HCT116 (cell line): Measurements from ENCODE around the gene CLCN1. TPM values are rescaled to one million over a fixed set of nuclear protein-coding genes. Genes with fewer than 3 reads are reported as not detected.

Experiments used
- ATAC-seq: fragments of 200-7000 bp; cut with Tn5 transposase; 2 replicates; pipeline ENCODE4 v1.9.1; 2020; ENCODE audit warnings: mild to moderate bottlenecking, moderate library complexity
- BruUV-seq: library from RNA; stranded (reverse); fragments of 400-500 nt; replicated peaks from 2 replicates; lab custom pipeline; 2021; lab: Mats Ljungman, UMichigan
- CTCF ChIA-PET: fragments of 300-600 bp; sonication (Branson Sonifier 250); formaldehyde crosslinking; loops from one replicate; lab custom pipeline; 2021; ENCODE audit warnings: antibody characterized with exemption; lab: Charles Lee
- POLR2A ChIA-PET: fragments of 300-600, 350-600 bp; sonication (Branson Sonifier 250); formaldehyde crosslinking; loops from one replicate; lab custom pipeline; 2021; ENCODE audit warnings: antibody characterized with exemption; lab: Charles Lee
- RAD21 ChIA-PET, 2 experiments: fragments of 300-600 bp; sonication (Branson Sonifier 250); formaldehyde crosslinking; loops; one replicate each; lab custom pipeline; 2023; ENCODE audit warnings: low total read pairs in 2 of 2; ENCODE audit not compliant: uncharacterized antibody in 2 of 2, unreplicated experiment in 2 of 2, low non-redundant PET in 1 of 2; lab: Charles Lee
- DNase-seq: peaks from one replicate; pipeline ENCODE4 v3.0.0-alpha.2; 2010; ENCODE audit warnings: low read depth, low spot score
- H2AFZ ChIP-seq: fragments of 200-600 bp; shearing (Covaris generic), sonication (generic); 2 replicates; pipeline ENCODE4 v1.6.1; 2017; ENCODE audit warnings: low read depth, mixed run types, mixed read lengths, antibody characterized with exemption, low read length; ENCODE audit not compliant: poor library complexity, severe bottlenecking
- H3K27ac ChIP-seq: 2 replicates; pipeline ENCODE4 v1.5.1; 2012; ENCODE audit warnings: low read depth, low read length
- H3K27me3 ChIP-seq: fragments of 200-600 bp; sonication (generic); 2 replicates; pipeline ENCODE4 v1.6.1; 2016; ENCODE audit warnings: mixed run types, low read length, mixed read lengths; ENCODE audit not compliant: insufficient read depth
- H3K36me3 ChIP-seq, 2 experiments: fragments of 200-500 bp in 1 of 2; fragments of 200-600 bp in 1 of 2; sonication (Bioruptor generic) in 1 of 2; sonication (generic) in 1 of 2; 2 replicates each; pipeline versions ENCODE4 v1.5.1 to v1.6.1; 2014 to 2016; ENCODE audit warnings: low read length in 2 of 2, inconsistent platforms in 1 of 2, mixed read lengths in 1 of 2, mixed run types in 1 of 2; ENCODE audit not compliant: insufficient read depth in 2 of 2, control insufficient read depth in 1 of 2
- H3K4me1 ChIP-seq, 2 experiments: fragments of 200-600 bp in 1 of 2; sonication (generic) in 1 of 2; 2 replicates each; pipeline versions ENCODE4 v1.5.1 to v1.6.1; 2012 to 2017; ENCODE audit warnings: low read length in 2 of 2, inconsistent platforms in 1 of 2, mild to moderate bottlenecking in 1 of 2, mixed read lengths in 1 of 2, mixed run types in 1 of 2, moderate library complexity in 1 of 2; ENCODE audit not compliant: insufficient read depth in 2 of 2, control insufficient read depth in 1 of 2
- H3K4me2 ChIP-seq: fragments of 200-600 bp; sonication (generic); 2 replicates; pipeline ENCODE4 v1.6.1; 2017; ENCODE audit warnings: mixed run types, low read length, mixed read lengths
- H3K4me3 ChIP-seq, 2 experiments: fragments of 200-600 bp in 1 of 2; sonication (generic) in 1 of 2; replicated peaks in 1 of 2; 2 replicates each; pipeline ENCODE4 v1.5.1; 2011 to 2016; ENCODE audit warnings: low read length in 2 of 2, control low read depth in 1 of 2, low read depth in 1 of 2, mild to moderate bottlenecking in 1 of 2, mixed read lengths in 1 of 2, mixed run types in 1 of 2
- H3K79me2 ChIP-seq: fragments of 200-600 bp; sonication (generic); 2 replicates; pipeline ENCODE4 v1.6.1; 2017; ENCODE audit warnings: mild to moderate bottlenecking, mixed run types, low read length, moderate library complexity, mixed read lengths; ENCODE audit not compliant: insufficient read depth
- H3K9ac ChIP-seq: fragments of 200-600 bp; sonication (generic); 2 replicates; pipeline ENCODE4 v1.6.1; 2016; ENCODE audit warnings: low read length, mixed read lengths
- H3K9me2 ChIP-seq: fragments of 200-600 bp; sonication (generic), shearing (Covaris generic); 2 replicates; pipeline ENCODE4 v1.6.1; 2017; ENCODE audit warnings: mixed run types, mild to moderate bottlenecking, moderate library complexity; ENCODE audit not compliant: insufficient read depth
- H3K9me3 ChIP-seq, 2 experiments: fragments of 200-500 bp in 1 of 2; fragments of 200-600 bp in 1 of 2; sonication (Bioruptor generic) in 1 of 2; sonication (generic) in 1 of 2; 2 replicates each; pipeline ENCODE4 v1.6.1; 2014 to 2017; ENCODE audit warnings: low read length in 2 of 2, mixed read lengths in 2 of 2, inconsistent platforms in 1 of 2, low read depth in 1 of 2, mild to moderate bottlenecking in 1 of 2, mixed run types in 1 of 2, moderate library complexity in 1 of 2; ENCODE audit not compliant: control insufficient read depth in 1 of 2, insufficient read depth in 1 of 2
- H4K20me1 ChIP-seq: fragments of 200-600 bp; sonication (generic), shearing (Covaris generic); 2 replicates; pipeline ENCODE4 v1.6.1; 2017; ENCODE audit warnings: mixed run types, mild to moderate bottlenecking, moderate library complexity; ENCODE audit not compliant: insufficient read depth
- CBX3 ChIP-seq: IDR thresholded peaks from 2 replicates; pipeline ENCODE4 v1.6.1; 2012; ENCODE audit warnings: low read depth
- CEBPB ChIP-seq: IDR thresholded peaks from 2 replicates; pipeline ENCODE4 v1.6.1; 2012; ENCODE audit warnings: low read depth
- EGR1 ChIP-seq: IDR thresholded peaks from 2 replicates; pipeline ENCODE4 v1.6.1; 2012; ENCODE audit warnings: low read depth
- ELF1 ChIP-seq: IDR thresholded peaks from 2 replicates; pipeline ENCODE4 v1.6.1; 2012; ENCODE audit warnings: low read depth, borderline replicate concordance
- FOSL1 ChIP-seq: IDR thresholded peaks from 2 replicates; pipeline ENCODE4 v1.6.1; 2012; ENCODE audit warnings: low read depth
- JUND ChIP-seq: IDR thresholded peaks from 2 replicates; pipeline ENCODE4 v1.6.1; 2012
- POLR2A ChIP-seq: IDR thresholded peaks from 2 replicates; pipeline ENCODE4 v1.7.0; 2011; ENCODE audit warnings: borderline replicate concordance; ENCODE audit not compliant: insufficient read depth, insufficient read length; ENCODE audit errors: extremely low read depth
- POLR2AphosphoS5 ChIP-seq: IDR thresholded peaks from 2 replicates; pipeline ENCODE4 v1.6.1; 2011; ENCODE audit warnings: mild to moderate bottlenecking, low read depth, low read length, moderate library complexity
- RAD21 ChIP-seq: IDR thresholded peaks from 2 replicates; pipeline ENCODE4 v1.6.1; 2012; ENCODE audit warnings: low read depth, mild to moderate bottlenecking
- SIN3A ChIP-seq: IDR thresholded peaks from 2 replicates; pipeline ENCODE4 v1.6.1; 2012; ENCODE audit warnings: low read depth
- SP1 ChIP-seq: IDR thresholded peaks from 2 replicates; pipeline ENCODE4 v1.6.1; 2012; ENCODE audit warnings: low read depth
- SRF ChIP-seq: IDR thresholded peaks from 2 replicates; pipeline ENCODE4 v1.6.1; 2012; ENCODE audit warnings: low read depth
- TCF7L2 ChIP-seq: IDR thresholded peaks from 2 replicates; pipeline ENCODE4 v1.7.0; 2011; ENCODE audit warnings: borderline replicate concordance, inconsistent platforms; ENCODE audit not compliant: insufficient read depth, insufficient read length; ENCODE audit errors: extremely low read depth
- ZFX ChIP-seq: fragments of 450-650 bp; IDR thresholded peaks from 2 replicates; pipeline ENCODE4 v1.6.1; 2017
- intact Hi-C: fragments of 100-400 bp; cut with micrococcal nuclease; formaldehyde crosslinking; loops from 2 replicates; pipeline ENCODE4 v1.10.0; 2022
- total RNA-seq: library from RNA; stranded (reverse); gene quantifications from one replicate; pipeline ENCODE4 v1.2.1, GENCODE V29; 2021; ENCODE audit not compliant: unreplicated experiment
- TF ChIP-seq, protein P1 (sequence below): IDR thresholded peaks from 2 replicates; pipeline ENCODE4 v1.6.1; 2012; ENCODE audit warnings: low read depth
- TF ChIP-seq, protein P2 (sequence below): IDR thresholded peaks from 2 replicates; pipeline ENCODE4 v1.6.1; 2012
- TF ChIP-seq, protein P3 (sequence below): IDR thresholded peaks from 2 replicates; pipeline ENCODE4 v1.6.1; 2012
- TF ChIP-seq, protein P4 (sequence below): IDR thresholded peaks from 2 replicates; pipeline ENCODE4 v1.6.1; 2011; ENCODE audit warnings: mild to moderate bottlenecking, low read length, moderate library complexity; ENCODE audit not compliant: insufficient replicate concordance; ENCODE audit errors: extremely low read depth

Gene CLCN1
- total RNA-seq, 1 experiment from 2014 or later, result 0.47 TPM

DNA sequence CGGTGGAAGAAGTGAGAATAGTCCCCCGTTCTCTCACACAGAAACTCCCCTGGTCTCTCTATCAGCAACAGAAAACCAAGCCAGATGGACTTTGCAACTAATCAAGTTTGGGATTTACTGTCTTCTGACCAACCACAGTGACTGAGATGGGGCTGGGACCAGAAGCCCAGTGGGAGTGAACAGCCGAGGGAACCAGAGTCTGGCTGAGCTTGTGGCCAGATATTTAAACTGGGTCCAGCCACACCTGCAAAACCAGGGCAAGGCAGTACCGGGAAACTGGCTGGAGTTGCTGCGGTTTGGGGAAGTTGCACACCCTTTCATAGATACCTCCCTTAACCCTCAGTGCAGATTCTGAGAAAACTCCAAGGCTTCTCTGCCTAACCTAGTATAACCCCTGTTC is 46.7 kb upstream of the CLCN1 start (continued):
- TF ChIP-seq, protein P1, sequence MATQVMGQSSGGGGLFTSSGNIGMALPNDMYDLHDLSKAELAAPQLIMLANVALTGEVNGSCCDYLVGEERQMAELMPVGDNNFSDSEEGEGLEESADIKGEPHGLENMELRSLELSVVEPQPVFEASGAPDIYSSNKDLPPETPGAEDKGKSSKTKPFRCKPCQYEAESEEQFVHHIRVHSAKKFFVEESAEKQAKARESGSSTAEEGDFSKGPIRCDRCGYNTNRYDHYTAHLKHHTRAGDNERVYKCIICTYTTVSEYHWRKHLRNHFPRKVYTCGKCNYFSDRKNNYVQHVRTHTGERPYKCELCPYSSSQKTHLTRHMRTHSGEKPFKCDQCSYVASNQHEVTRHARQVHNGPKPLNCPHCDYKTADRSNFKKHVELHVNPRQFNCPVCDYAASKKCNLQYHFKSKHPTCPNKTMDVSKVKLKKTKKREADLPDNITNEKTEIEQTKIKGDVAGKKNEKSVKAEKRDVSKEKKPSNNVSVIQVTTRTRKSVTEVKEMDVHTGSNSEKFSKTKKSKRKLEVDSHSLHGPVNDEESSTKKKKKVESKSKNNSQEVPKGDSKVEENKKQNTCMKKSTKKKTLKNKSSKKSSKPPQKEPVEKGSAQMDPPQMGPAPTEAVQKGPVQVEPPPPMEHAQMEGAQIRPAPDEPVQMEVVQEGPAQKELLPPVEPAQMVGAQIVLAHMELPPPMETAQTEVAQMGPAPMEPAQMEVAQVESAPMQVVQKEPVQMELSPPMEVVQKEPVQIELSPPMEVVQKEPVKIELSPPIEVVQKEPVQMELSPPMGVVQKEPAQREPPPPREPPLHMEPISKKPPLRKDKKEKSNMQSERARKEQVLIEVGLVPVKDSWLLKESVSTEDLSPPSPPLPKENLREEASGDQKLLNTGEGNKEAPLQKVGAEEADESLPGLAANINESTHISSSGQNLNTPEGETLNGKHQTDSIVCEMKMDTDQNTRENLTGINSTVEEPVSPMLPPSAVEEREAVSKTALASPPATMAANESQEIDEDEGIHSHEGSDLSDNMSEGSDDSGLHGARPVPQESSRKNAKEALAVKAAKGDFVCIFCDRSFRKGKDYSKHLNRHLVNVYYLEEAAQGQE, result no peak
- no peak for TF ChIP-seq JUND
- TF ChIP-seq, protein P2, sequence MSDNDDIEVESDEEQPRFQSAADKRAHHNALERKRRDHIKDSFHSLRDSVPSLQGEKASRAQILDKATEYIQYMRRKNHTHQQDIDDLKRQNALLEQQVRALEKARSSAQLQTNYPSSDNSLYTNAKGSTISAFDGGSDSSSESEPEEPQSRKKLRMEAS, result no peak

DNA sequence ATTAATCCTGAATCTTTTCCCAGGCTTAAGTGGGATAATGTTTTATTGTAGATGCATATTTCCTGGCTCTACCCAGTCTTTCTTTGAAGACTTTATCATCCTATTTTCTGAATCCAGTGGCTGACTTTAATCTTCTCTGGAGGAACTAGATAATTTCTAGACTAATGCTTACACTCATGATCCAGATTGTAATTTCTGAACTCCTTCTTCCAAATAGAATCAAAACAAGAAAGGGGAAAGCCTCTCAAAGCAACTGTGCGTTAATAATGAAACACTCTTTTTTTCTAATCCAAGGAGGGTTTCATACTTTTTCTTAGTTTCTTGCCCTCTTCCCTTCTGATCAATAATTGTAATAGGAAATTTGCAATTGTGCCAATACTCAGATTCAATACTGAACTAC is 44.7 kb upstream of the CLCN1 start:
- H3K4me2 ChIP-seq, result no peak overlapping the region
- POLR2A ChIA-PET, result no interaction called here
- no peaks in the 10 kb centered on the region for H4K20me1 ChIP-seq
- intact Hi-C loops, result no loop called here
- no peaks in the 10 kb centered on the region for H3K9me3 ChIP-seq
- H3K27me3 ChIP-seq, result no peaks in the 10 kb centered on the region
- no peak overlapping the region for H3K4me3 ChIP-seq
- no peaks in the 10 kb centered on the region for H3K79me2 ChIP-seq
- no peak for ATAC-seq
- H2AFZ ChIP-seq, result no peak overlapping the region
- no peaks in the 10 kb centered on the region for H3K4me1 ChIP-seq
- no peaks in the 10 kb centered on the region for H3K9me2 ChIP-seq
- RAD21 ChIA-PET, result no interaction called here
- CTCF ChIA-PET, result no interaction called here
- no peak overlapping the region for H3K27ac ChIP-seq
- H3K9ac ChIP-seq, result no peak overlapping the region
- no peak for DNase-seq
- no TSS peak for BruUV-seq
- H3K36me3 ChIP-seq, result peaks cover 5 to 10% of the 10 kb centered on the region in 2 experiments; a peak in 3 of 4 replicates
- TF ChIP-seq FOSL1 (no peak), POLR2AphosphoS5 (no peak), RAD21 (no peak), SRF (no peak), SP1 (no peak), CBX3 (no peak), ELF1 (no peak), POLR2A (no peak), EGR1 (no peak), SIN3A (no peak), ZFX (no peak), TCF7L2 (no peak), CEBPB (no peak)
- TF ChIP-seq, protein P3, sequence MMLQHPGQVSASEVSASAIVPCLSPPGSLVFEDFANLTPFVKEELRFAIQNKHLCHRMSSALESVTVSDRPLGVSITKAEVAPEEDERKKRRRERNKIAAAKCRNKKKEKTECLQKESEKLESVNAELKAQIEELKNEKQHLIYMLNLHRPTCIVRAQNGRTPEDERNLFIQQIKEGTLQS, result no peak
- TF ChIP-seq, protein P2, result no peak
- TF ChIP-seq, protein P4, sequence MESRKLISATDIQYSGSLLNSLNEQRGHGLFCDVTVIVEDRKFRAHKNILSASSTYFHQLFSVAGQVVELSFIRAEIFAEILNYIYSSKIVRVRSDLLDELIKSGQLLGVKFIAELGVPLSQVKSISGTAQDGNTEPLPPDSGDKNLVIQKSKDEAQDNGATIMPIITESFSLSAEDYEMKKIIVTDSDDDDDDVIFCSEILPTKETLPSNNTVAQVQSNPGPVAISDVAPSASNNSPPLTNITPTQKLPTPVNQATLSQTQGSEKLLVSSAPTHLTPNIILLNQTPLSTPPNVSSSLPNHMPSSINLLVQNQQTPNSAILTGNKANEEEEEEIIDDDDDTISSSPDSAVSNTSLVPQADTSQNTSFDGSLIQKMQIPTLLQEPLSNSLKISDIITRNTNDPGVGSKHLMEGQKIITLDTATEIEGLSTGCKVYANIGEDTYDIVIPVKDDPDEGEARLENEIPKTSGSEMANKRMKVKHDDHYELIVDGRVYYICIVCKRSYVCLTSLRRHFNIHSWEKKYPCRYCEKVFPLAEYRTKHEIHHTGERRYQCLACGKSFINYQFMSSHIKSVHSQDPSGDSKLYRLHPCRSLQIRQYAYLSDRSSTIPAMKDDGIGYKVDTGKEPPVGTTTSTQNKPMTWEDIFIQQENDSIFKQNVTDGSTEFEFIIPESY, result no peak
- TF ChIP-seq, protein P1, result no peak
